Left lobe of liver (tissue), 2 donors: ENCODE data around the gene MTARC2. TPM values are rescaled to one million over a fixed set of nuclear protein-coding genes. Genes with fewer than 3 reads are reported as not detected.

Experiments used
- ATAC-seq: fragments of 200-7000 bp; cut with Tn5 transposase; one replicate; pipeline ENCODE4 v1.9.1; 2020; ENCODE audit warnings: mild to moderate bottlenecking, moderate library complexity
- DNase-seq: peaks from one replicate; pipeline ENCODE4 v3.0.0-alpha.2; 2020; ENCODE audit warnings: low spot score
- total RNA-seq: library from RNA; stranded (reverse); gene quantifications from one replicate; pipeline ENCODE4 v1.2.1, GENCODE V29; 2021
- donor health status: DM: no; HTN: no; CAD: no; lungs with moderate emphysema.
- donor health status: DM: no; HTN: yes; CAD: no.

MTARC2 gene
- total RNA-seq, 1 donor from 2014 or later, result 129 TPM

DNA sequence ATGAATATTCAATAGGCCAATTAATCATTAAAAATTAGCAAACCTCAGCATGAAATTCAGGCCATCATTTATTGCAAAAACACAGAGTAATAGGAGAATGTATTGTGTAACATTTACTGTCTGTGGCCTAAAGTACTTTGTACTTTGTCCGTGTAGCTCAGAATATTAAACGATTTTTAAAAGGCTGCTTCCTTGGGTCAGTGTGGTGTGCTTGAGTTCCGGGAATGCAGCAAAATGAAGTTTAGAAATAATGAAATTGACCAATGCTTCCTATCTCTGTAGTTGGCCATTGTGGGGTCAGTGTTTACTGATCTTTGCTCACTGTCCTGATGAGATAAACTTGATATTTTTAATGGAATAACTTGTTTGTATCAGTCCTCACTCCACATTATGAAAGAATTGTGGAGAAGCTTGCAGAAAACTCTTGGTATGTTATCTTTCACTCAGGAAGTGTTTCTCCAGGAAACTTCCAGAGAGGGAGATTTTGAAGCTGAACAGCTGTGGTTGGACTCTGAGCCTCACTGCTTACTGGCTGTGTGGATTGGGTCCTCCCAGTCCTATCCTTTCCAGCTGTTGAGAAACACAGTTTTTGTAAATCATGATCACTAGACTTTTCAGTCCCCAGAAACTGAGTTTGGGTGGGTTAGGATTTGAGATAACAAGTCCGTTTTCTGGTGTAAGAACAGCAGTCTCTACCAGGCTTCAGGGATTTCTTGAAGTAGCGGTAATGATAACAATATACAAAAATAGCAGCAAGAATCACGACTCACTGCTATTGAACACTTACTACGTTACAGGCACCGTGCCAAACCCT is 19.4 kb downstream of the MTARC2 start:
- peak; percentile 65 for DNase-seq
- peak; percentile 76 for ATAC-seq

DNA sequence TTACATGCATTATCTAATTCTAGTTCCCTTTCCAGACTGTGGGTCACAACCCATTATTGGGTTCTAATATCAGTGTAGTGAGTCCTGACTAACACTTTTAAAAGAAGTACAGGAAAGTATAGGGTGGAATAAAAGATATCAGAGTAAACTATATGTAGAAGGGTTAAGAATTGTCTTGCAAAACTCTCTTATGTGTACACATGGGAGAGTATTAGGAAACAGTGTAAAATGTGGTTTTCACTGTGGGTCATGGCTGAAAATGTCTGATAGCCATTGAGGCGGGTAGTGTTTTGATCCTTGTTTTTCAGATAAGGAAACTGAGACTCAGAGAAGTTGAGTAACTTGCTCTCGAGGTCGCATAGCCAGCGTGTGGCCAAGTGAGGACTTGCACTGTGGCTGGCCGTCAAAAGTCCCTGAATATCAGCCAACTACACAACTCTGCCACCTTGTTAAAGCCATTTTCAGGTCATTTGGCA is 20.0 kb downstream of the MTARC2 start:
- peak; percentile 89 for DNase-seq
- ATAC-seq, result peak; percentile 75

DNA sequence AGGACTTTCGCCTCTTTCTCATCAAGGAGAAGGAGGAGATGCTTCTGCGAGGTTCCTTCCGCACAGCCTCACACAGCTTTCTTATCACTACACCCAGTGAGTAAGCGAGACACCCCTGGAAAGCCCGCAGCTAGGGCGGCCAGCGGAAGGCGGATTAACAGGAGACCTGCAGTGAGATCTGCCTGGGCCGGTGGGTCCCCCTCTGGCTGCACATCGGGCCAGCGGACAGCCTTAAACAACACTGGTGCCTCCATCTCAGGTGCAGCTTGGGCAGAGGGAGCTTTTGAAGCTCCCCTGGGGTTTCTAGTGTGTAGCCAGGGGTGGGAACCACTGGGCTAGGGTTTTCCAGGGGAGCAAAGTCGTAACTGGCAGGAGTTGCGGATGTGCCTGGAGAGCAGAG is 21.1 kb downstream of the MTARC2 start:
- ATAC-seq (no peak), DNase-seq (no peak)

DNA sequence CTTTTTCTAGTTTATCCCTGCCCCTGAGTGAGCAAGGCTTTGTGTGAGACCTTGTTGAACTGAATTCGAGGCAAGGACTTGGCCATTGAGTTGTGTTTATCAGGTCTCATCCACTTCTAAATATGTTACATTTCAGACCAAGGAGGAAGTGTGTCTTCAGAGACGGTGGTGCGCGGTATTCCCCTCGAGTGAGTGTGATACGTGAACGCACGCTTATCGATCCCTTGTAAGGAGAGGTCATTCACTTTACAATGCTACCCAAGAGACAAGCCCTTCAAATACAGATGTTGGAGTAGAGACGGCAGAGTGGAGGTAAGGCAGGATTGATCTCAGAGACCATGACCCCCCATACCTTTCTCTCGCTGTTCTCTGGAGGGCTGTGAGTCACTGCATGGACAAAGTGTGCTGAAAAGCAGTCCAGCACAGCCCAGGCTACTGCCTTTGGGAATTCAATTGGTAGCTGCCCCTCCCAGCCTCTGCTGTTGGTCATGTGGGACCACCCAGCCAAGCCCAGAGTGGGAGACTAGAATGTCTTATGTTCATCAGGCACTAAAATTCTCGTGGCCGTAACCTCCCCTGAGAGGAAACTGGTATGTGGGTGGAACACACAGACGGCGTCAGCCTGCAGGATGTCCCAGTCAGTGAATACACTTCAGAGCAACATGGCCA is 22.3 kb downstream of the MTARC2 start:
- no peak for ATAC-seq
- no peak for DNase-seq

- DNase-seq (no peak), ATAC-seq (no peak)
These were observed 24.7 kb downstream of the MTARC2 start for GRCh38 chr1:220772846-220773245.

DNA sequence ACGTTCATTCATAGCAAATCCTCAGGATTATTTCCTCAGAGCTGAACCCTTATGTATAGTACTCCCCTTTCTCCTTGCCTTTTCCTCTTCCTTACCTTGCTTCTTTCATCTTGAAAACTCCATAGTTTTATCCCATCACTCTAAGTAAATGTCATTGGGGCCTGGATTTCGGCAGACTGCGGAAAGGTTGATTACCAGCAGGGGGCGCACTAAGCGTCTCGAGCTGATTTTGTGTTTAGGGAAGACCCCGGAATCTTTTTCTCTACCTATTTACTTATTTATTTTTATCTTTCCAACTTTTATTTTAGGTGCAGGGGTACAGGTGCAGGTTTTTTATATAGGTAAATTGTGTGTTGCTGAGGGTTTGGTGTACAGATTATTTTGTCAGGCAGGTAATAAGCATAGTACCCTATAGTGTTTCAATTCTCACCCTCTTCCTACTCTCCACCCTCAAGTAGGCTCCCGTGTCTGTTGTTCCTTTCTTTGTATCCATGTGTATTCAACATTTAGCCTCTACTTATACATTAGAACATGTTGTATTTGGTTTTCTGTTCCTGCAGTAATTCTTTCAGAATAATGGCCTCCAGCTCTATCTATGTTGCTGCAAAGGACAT is 27.2 kb downstream of the MTARC2 start:
- peak; percentile 54 for ATAC-seq
- no peak for DNase-seq

DNA sequence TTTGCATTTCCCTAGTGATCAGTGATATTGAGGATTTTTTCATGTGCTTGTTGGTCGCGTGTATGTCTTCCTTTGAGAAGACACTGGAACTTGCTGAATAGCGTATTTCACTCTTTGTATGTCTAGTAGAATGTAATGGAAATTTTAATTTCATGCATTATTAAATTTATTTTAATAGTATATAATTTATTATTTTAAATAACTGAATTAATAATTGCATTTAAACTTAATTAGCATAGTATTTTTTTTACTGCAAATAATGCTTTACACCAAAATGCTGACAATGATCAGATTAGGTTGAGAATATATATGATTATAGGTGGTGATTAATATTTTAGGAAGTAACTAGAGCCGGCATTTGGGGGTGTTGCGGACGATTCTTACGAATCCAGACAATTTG is 28.1 kb downstream of the MTARC2 start:
- no peak for DNase-seq
- ATAC-seq, result no peak

DNA sequence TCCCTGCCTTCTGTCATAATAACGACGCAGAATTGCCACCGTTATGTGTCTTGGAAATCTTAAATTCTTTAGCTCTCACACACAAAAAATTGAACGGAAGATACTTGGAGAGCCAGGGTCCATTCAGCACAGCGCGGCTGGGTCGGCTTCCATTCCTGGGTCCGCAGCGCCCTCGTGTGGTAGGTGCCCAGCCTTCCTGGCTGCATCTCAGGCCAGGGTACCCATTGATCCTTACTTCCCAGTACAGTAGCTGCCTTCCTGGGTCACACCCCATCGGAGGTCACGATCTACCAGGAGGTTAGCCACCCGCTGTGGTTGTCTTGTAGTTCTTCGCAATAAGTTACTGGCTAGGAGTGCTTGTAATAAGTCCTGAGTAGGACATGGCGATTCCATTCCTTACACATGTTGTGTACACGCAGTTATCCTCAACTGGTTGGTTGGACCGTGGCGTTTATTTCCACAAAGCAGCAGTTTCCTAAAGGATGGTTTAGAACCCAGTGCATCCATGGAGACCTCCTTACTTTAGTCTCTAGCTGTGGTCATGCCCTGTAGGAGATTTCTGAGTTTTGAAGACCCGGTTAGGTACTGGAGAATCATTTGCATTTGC is 28.7 kb downstream of the MTARC2 start:
- ATAC-seq (peak; percentile 96), DNase-seq (peak; percentile 85)

- no peak for DNase-seq
- no peak for ATAC-seq
These were observed 35.3 kb downstream of the MTARC2 start for GRCh38 chr1:220783453-220783852.

DNA sequence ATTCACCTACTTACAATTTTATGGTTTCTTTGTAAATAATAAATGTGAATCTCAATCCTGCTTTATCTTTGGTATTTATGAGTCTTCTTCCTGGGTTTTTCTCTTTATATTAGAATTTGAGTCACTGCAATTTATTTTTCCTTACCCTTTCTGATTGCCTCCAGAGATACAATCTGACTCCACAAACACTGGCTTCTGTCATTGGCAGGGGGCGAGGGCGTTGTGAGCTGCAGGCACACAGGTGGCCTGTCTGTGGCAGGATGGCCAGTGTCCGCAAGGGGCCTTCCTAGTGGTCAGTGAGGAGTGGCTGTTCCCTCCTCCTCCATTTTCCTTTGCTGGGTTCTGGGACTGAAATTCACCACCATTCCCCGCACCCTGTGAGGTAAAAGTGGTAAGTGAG is 36.6 kb downstream of the MTARC2 start:
- ATAC-seq (no peak), DNase-seq (no peak)

GRCh38 chr1:220785166-220786056 is 37.3 kb downstream of the MTARC2 start:
- no peak for DNase-seq
- ATAC-seq, result peak; percentile 15

- ATAC-seq, result peak; percentile 40
These were observed 37.9 kb downstream of the MTARC2 start for GRCh38 chr1:220786057-220786336.

GRCh38 chr1:220786337-220787068 is 38.4 kb downstream of the MTARC2 start, which contains the start of gene MTARC1:
MTARC1 (plus strand) TSS chr1:220786913; CDS start chr1:220786945, 32 bp downstream.
- ATAC-seq, result peak; percentile 73

More at GRCh38 chr1:220786057-220786336, 37.9 kb downstream of the MTARC2 start:
- DNase-seq, result no peak

DNA sequence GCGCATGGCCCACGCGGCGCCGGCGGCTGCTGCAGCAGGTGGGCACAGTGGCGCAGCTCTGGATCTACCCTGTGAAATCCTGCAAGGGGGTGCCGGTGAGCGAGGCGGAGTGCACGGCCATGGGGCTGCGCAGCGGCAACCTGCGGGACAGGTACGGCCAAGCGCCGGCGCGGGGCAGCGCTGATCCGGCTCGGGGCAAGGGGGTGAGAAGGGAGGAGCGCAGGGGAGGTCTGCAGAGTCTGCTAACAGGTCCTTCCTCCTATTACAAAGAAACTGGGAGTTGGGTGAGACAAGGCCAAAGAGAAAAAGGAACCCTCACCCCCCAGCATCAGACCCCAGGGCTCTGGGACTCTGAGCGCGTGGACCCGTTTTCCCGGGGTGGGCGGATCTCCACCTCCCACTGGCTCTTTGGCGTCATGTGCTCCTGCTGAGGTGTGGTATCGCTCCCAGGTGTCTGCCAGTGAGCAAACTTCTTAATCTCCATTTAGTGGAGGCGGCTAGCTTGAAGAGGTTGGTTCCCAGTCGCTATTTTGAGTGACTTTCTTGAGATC is 39.0 kb downstream of the MTARC2 start:
- ATAC-seq (peak; percentile 67), DNase-seq (peak; percentile 89)

More at GRCh38 chr1:220786337-220787068, 38.4 kb downstream of the MTARC2 start, which contains the start of gene MTARC1:
- peak; percentile 98 for DNase-seq

GRCh38 chr1:220788900-220789299 is 40.8 kb downstream of the MTARC2 start:
- DNase-seq, result peak; percentile 88
- peak; percentile 25 for ATAC-seq

GRCh38 chr1:220789532-220790147 is 41.5 kb downstream of the MTARC2 start:
- no peak for DNase-seq
- no peak for ATAC-seq

DNA sequence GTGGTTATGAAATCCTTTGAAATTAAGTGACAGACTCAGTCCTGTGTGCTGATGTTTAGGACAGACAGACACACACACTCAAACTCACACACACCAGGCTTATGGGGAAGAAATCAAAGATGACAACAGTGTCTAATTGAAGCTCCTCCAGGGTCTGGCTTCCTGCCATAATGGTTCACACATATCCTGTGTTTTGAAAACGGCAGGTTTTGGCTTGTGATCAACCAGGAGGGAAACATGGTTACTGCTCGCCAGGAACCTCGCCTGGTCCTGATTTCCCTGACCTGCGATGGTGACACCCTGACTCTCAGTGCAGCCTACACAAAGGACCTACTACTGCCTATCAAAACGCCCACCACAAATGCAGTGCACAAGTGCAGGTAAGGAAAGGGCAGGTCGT is 43.2 kb downstream of the MTARC2 start:
- ATAC-seq (peak; percentile 2), DNase-seq (peak; percentile 75)

- DNase-seq (no peak), ATAC-seq (no peak)
These were observed 43.8 kb downstream of the MTARC2 start for GRCh38 chr1:220791956-220792355.

DNA sequence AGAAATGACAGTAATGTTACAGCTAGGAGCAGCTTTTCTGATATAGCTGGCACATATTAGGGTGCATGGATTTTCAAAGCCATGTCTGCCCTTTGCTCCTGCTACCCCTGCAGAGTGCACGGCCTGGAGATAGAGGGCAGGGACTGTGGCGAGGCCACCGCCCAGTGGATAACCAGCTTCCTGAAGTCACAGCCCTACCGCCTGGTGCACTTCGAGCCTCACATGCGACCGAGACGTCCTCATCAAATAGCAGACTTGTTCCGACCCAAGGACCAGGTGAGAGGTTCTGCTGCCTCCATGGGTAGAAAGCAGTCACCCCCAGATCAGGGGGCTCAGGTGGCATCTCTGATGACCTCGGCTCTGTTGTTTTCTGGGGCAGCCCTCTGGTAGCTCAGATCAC is 48.4 kb downstream of the MTARC2 start:
- ATAC-seq (peak; percentile 96), DNase-seq (peak; percentile 72)
